Nephron (organoid): ENCODE data around the gene USH2A.

Experiments used
- H3K27ac Mint-ChIP-seq, 3 experiments: 2 replicates each; pipeline ENCODE4 v1.8.0; 2020; ENCODE audit warnings: mixed read lengths in 3 of 3, mild to moderate bottlenecking in 2 of 3, moderate library complexity in 1 of 3
- H3K27me3 Mint-ChIP-seq: 2 replicates; pipeline ENCODE4 v1.8.0; 2021; ENCODE audit warnings: low read depth, mild to moderate bottlenecking, moderate library complexity, mixed read lengths
- H3K36me3 Mint-ChIP-seq: 2 replicates; pipeline ENCODE4 v1.8.0; 2020; ENCODE audit warnings: low read depth, mixed read lengths
- H3K4me1 Mint-ChIP-seq: 2 replicates; pipeline ENCODE4 v1.8.0; 2020; ENCODE audit warnings: mixed read lengths
- H3K4me3 Mint-ChIP-seq, 3 experiments: 2 replicates each; pipeline ENCODE4 v1.8.0; 2020; ENCODE audit warnings: mild to moderate bottlenecking in 3 of 3, mixed read lengths in 3 of 3, moderate library complexity in 2 of 3
- H3K9me3 Mint-ChIP-seq: 2 replicates; pipeline ENCODE4 v1.8.0; 2020; ENCODE audit warnings: mixed read lengths
- CTCF ChIP-seq, 3 experiments: fragments of 200-600 bp; sonication (generic); IDR thresholded peaks; one replicate each; pipeline ENCODE4 v1.5.0; 2021; ENCODE audit warnings: antibody characterized with exemption in 3 of 3; ENCODE audit not compliant: unreplicated experiment in 3 of 3

Gene USH2A

GRCh38 chr1:215868500-215868899 lies 554.7 kb downstream of the USH2A start:
- Mint-ChIP-seq H3K27ac (no peak overlapping the region), H3K27me3 (no peaks in the 10 kb centered on the region), H3K9me3 (no peaks in the 10 kb centered on the region), H3K4me3 (no peak overlapping the region), H3K4me1 (no peaks in the 10 kb centered on the region), H3K36me3 (no peaks in the 10 kb centered on the region)
- no peak for TF ChIP-seq CTCF (IDR thresholded peaks at IDR 0.05; ENCODE audit: unreplicated experiment in 3 of 3)

DNA sequence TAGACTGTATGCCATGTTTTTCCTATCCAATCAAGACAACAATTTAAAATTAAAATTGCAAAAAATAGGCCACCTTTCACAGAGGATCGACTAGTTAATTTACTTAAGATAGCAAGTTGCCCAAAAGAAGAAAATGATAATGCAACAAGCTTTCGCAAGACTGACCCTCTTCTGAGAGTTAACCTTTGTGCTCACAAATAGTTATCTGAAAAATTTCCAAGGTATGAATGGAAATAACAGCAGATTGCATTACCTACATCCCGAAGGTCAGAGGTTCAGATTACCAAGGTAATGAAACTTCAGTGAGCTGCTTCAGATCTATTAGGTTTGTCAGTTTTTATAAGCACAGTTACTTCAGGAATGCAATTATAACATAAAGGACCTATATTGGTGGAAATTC lies 558.2 kb downstream of the USH2A start:
- H3K4me1 Mint-ChIP-seq: no peaks in the 10 kb centered on the region
- H3K4me3 Mint-ChIP-seq: no peak overlapping the region
- H3K27ac Mint-ChIP-seq: no peak overlapping the region
- H3K9me3 Mint-ChIP-seq: no peaks in the 10 kb centered on the region
- H3K36me3 Mint-ChIP-seq: no peaks in the 10 kb centered on the region
- H3K27me3 Mint-ChIP-seq: no peaks in the 10 kb centered on the region
- TF ChIP-seq CTCF (IDR thresholded peaks at IDR 0.05; ENCODE audit: unreplicated experiment in 3 of 3): no peak

DNA sequence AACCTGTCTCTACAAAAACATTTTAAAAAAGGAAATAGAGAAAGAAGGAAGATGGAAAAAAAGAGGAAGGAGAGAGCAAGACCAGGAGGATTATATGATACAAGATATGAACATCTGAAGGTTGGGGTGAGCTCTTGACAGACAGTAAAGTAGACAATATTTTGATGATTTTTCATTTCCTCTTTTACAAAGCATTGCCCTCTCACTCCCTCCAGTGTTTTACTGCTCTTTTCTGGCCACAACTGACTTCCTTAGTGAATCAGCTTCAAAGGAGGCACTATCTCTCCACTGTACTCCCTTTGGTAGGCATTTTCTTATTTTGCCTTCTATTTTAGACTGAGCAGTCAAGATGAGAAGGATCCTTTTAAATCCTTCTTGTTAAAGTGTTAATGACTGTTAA lies 559.5 kb downstream of the USH2A start:
- Mint-ChIP-seq H3K9me3 (no peaks in the 10 kb centered on the region), H3K4me3 (no peak overlapping the region), H3K36me3 (no peaks in the 10 kb centered on the region), H3K27ac (no peak overlapping the region), H3K4me1 (no peaks in the 10 kb centered on the region), H3K27me3 (no peaks in the 10 kb centered on the region)
- TF ChIP-seq CTCF (IDR thresholded peaks at IDR 0.05; ENCODE audit: unreplicated experiment in 3 of 3): no peak

- Mint-ChIP-seq H3K4me1 (no peaks in the 10 kb centered on the region), H3K27me3 (no peaks in the 10 kb centered on the region), H3K9me3 (peaks cover 10% of the 10 kb centered on the region), H3K4me3 (no peak overlapping the region), H3K36me3 (no peaks in the 10 kb centered on the region), H3K27ac (no peak overlapping the region)
- no peak for TF ChIP-seq CTCF (IDR thresholded peaks at IDR 0.05; ENCODE audit: unreplicated experiment in 3 of 3)
Measured at GRCh38 chr1:215860833-215861232, 562.4 kb downstream of the USH2A start.

GRCh38 chr1:215857317-215857716 lies 565.9 kb downstream of the USH2A start:
- Mint-ChIP-seq H3K27ac (no peak overlapping the region), H3K27me3 (no peaks in the 10 kb centered on the region), H3K4me3 (no peak overlapping the region), H3K9me3 (peaks cover 30% of the 10 kb centered on the region), H3K4me1 (no peaks in the 10 kb centered on the region), H3K36me3 (no peaks in the 10 kb centered on the region)
- no peak for TF ChIP-seq CTCF (IDR thresholded peaks at IDR 0.05; ENCODE audit: unreplicated experiment in 3 of 3)

GRCh38 chr1:215845234-215845891 lies 577.9 kb downstream of the USH2A start:
- TF ChIP-seq CTCF (IDR thresholded peaks at IDR 0.05; ENCODE audit: unreplicated experiment in 3 of 3): no peak
- no peaks in the 10 kb centered on the region for H3K9me3 Mint-ChIP-seq
- no peaks in the 10 kb centered on the region for H3K36me3 Mint-ChIP-seq
- no peak overlapping the region for H3K4me3 Mint-ChIP-seq
- H3K4me1 Mint-ChIP-seq: no peaks in the 10 kb centered on the region
- no peaks in the 10 kb centered on the region for H3K27me3 Mint-ChIP-seq
- no peak overlapping the region for H3K27ac Mint-ChIP-seq
